OCI-LY7 (cell line): ENCODE data around the gene MEI4. TPM values are rescaled to one million over a fixed set of nuclear protein-coding genes. Genes with fewer than 3 reads are reported as not detected.

Experiments used
- BruUV-seq: library from RNA; stranded (reverse); fragments of 400-500 nt; replicated peaks from 2 replicates; lab custom pipeline; 2021; lab: Mats Ljungman, UMichigan
- CTCF ChIA-PET: fragments of 300-600 bp; sonication (Branson Sonifier 250); formaldehyde crosslinking; loops from one replicate; lab custom pipeline; 2022; ENCODE audit warnings: antibody characterized with exemption; ENCODE audit not compliant: unreplicated experiment; lab: Charles Lee
- POLR2A ChIA-PET: fragments of 300-600 bp; sonication (Branson Sonifier 250); formaldehyde crosslinking; loops from one replicate; lab custom pipeline; 2022; ENCODE audit warnings: antibody characterized with exemption; lab: Charles Lee
- DNase-seq: peaks from one replicate; pipeline ENCODE4 v3.0.0-alpha.2; 2015; ENCODE audit warnings: low spot score
- H2AFZ ChIP-seq: fragments of 200-600 bp; sonication (generic), shearing (Covaris generic); 2 replicates; pipeline ENCODE4 v1.6.1; 2014; ENCODE audit warnings: mild to moderate bottlenecking, antibody characterized with exemption, low read length, moderate library complexity
- H3K27ac ChIP-seq: fragments of 200-600 bp; sonication (generic); 2 replicates; pipeline ENCODE4 v1.5.1; 2014; ENCODE audit warnings: mixed run types, low read depth, mild to moderate bottlenecking, moderate library complexity, low read length, inconsistent platforms; ENCODE audit not compliant: poor library complexity, severe bottlenecking
- H3K36me3 ChIP-seq: fragments of 200-600 bp; sonication (generic); 2 replicates; pipeline ENCODE4 v1.6.1; 2014; ENCODE audit warnings: mild to moderate bottlenecking, antibody characterized with exemption, low read length, moderate library complexity, mixed read lengths; ENCODE audit not compliant: insufficient read depth
- H3K4me1 ChIP-seq: fragments of 200-600 bp; sonication (generic); 2 replicates; pipeline ENCODE4 v1.5.1; 2014; ENCODE audit warnings: mild to moderate bottlenecking, low read length; ENCODE audit not compliant: insufficient read depth, poor library complexity, severe bottlenecking
- H3K4me2 ChIP-seq: fragments of 200-600 bp; sonication (generic); 2 replicates; pipeline ENCODE4 v1.6.1; 2014; ENCODE audit warnings: mild to moderate bottlenecking, low read length
- H3K4me3 ChIP-seq: fragments of 200-600 bp; sonication (generic); 2 replicates; pipeline ENCODE4 v1.5.1; 2014; ENCODE audit warnings: mild to moderate bottlenecking, low read depth, low read length; ENCODE audit not compliant: poor library complexity, severe bottlenecking
- H3K79me2 ChIP-seq: fragments of 200-600 bp; sonication (generic); 2 replicates; pipeline ENCODE4 v1.6.1; 2016; ENCODE audit warnings: low read depth, mild to moderate bottlenecking, low read length, moderate library complexity, mixed read lengths; ENCODE audit not compliant: insufficient read depth
- H3K9me2 ChIP-seq: fragments of 200-600 bp; sonication (generic); 2 replicates; pipeline ENCODE4 v1.6.1; 2016; ENCODE audit warnings: mild to moderate bottlenecking, low read length, mixed read lengths; ENCODE audit not compliant: insufficient read depth
- H3K9me3 ChIP-seq: fragments of 200-600 bp; sonication (generic); 2 replicates; pipeline ENCODE4 v1.6.1; 2014; ENCODE audit warnings: mild to moderate bottlenecking, mixed run types, low read length, mixed read lengths
- H4K20me1 ChIP-seq: fragments of 200-600 bp; sonication (generic); 2 replicates; pipeline ENCODE4 v1.6.1; 2014; ENCODE audit warnings: mild to moderate bottlenecking, antibody characterized with exemption, low read length, moderate library complexity, mixed read lengths; ENCODE audit not compliant: insufficient read depth
- EZH2phosphoT487 ChIP-seq: fragments of 200-600 bp; sonication (generic); IDR thresholded peaks from 2 replicates; pipeline ENCODE4 v1.6.1; 2018; ENCODE audit warnings: low read depth, borderline replicate concordance, mild to moderate bottlenecking, mixed run types, antibody characterized with exemption, low read length, moderate library complexity, mixed read lengths
- intact Hi-C: fragments of 100-400 bp; cut with micrococcal nuclease; formaldehyde crosslinking; loops from one replicate; pipeline ENCODE4 v1.10.0; 2022; ENCODE audit not compliant: unreplicated experiment
- total RNA-seq, 2 experiments: library from RNA; depleted of rRNA in 1 of 2; stranded (reverse); fragments of >200 nt in 1 of 2; shearing (Covaris generic) in 1 of 2; gene quantifications; 2 replicates each; pipeline ENCODE4 v1.2.3, GENCODE V29; 2014 to 2022
- TF ChIP-seq, protein P1 (sequence below): fragments of 200-600 bp; sonication (generic); conservative IDR thresholded peaks from 2 replicates; pipeline ENCODE4 v1.5.1; 2014; ENCODE audit warnings: mild to moderate bottlenecking, antibody characterized with exemption, low read length, moderate library complexity, mixed read lengths

Gene MEI4
- total RNA-seq, 2 experiments from 2014 or later = not detected

GRCh38 chr6:77786935-77787629 lies 134.2 kb downstream of the MEI4 start:
- no TSS peak for BruUV-seq
- Histone ChIP-seq H2AFZ (no peak overlapping the region), H3K4me2 (no peak overlapping the region), H3K9me2 (no peaks in the 10 kb centered on the region), H3K4me3 (no peak overlapping the region), H3K4me1 (no peaks in the 10 kb centered on the region), H3K36me3 (no peaks in the 10 kb centered on the region), H3K27ac (no peak overlapping the region), H3K9me3 (0 out of 2 replicates have a peak, but pooled peaks cover 3% of the 10 kb centered on the region), H4K20me1 (no peaks in the 10 kb centered on the region), H3K79me2 (no peaks in the 10 kb centered on the region)
- intact Hi-C loops = no loop called here
- POLR2A ChIA-PET = no interaction called here
- no peak for DNase-seq
- TF ChIP-seq EZH2phosphoT487 = no peak
- TF ChIP-seq, protein P1, sequence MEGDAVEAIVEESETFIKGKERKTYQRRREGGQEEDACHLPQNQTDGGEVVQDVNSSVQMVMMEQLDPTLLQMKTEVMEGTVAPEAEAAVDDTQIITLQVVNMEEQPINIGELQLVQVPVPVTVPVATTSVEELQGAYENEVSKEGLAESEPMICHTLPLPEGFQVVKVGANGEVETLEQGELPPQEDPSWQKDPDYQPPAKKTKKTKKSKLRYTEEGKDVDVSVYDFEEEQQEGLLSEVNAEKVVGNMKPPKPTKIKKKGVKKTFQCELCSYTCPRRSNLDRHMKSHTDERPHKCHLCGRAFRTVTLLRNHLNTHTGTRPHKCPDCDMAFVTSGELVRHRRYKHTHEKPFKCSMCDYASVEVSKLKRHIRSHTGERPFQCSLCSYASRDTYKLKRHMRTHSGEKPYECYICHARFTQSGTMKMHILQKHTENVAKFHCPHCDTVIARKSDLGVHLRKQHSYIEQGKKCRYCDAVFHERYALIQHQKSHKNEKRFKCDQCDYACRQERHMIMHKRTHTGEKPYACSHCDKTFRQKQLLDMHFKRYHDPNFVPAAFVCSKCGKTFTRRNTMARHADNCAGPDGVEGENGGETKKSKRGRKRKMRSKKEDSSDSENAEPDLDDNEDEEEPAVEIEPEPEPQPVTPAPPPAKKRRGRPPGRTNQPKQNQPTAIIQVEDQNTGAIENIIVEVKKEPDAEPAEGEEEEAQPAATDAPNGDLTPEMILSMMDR = no peak
- CTCF ChIA-PET = no interaction called here

DNA sequence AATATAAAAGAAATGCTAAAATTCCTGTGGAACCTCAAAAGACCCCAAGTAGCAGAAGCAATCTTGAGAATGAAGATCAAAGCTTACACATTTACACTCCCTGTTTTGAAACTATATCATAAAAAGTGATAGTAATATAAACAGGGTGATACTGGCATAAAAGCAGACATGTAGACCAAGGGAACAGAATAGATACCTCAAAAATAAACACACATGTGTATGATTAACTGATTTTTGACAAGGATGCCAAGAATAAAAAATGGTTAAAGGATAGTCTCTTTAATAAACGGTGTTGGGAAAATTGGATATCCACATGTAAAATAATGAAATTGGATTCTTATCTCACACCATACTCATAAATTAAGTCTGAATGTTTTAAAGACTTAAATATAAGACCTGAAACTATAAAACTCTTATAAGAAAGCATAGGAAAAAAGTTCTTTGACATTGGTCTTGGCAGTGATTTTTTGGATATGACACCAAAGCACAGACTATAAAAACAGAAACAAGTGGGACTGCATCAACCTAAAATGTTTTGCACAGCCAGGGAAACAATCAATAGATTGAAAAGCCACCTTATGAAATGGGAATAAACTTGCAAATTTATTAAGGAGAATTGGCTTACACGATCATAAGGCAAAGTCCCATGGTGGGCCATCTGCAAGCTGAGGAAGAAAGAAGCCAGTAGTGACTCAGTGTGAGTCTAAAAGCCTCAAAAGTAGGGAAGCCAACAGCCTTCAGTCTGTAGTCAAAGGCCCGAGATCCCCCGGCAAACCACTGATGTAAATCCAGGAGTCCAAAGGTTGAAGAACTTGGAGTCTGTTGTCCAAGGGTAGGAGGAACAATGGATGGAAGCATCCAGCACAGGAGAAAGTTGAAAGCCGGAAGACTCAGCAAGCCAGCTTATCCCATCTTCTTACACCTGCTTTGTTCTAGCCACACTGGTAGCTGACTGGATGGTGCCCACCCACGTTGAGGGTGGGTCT lies 144.3 kb downstream of the MEI4 start:
- BruUV-seq = no TSS peak
- H3K27ac ChIP-seq = no peak overlapping the region
- no peaks in the 10 kb centered on the region for H3K36me3 ChIP-seq
- H3K4me2 ChIP-seq = no peak overlapping the region
- intact Hi-C loops = no loop called here
- no peaks in the 10 kb centered on the region for H3K79me2 ChIP-seq
- H3K9me2 ChIP-seq = no peaks in the 10 kb centered on the region
- no peak for DNase-seq
- H3K9me3 ChIP-seq = 0 out of 2 replicates have a peak, but pooled peaks cover under 1% of the 10 kb centered on the region
- H3K4me3 ChIP-seq = no peak overlapping the region
- TF ChIP-seq, protein P1 = no peak
- no peak for TF ChIP-seq EZH2phosphoT487
- no peaks in the 10 kb centered on the region for H4K20me1 ChIP-seq
- no peak overlapping the region for H2AFZ ChIP-seq
- CTCF ChIA-PET = no interaction called here
- POLR2A ChIA-PET = no interaction called here
- no peaks in the 10 kb centered on the region for H3K4me1 ChIP-seq
